ENCODE data around the gene SLC35B4.
A peak's percentile ranks its signal among the peaks of the same experiment; 100 is the strongest.

Gene SLC35B4

GRCh38 chr7:134316539-134317344, at the start of gene SLC35B4:
Gene SLC35B4 (minus strand): TSS chr7:134316930. CDS start chr7:134316751, 179 bp downstream.
- DNase-seq (ENCODE audit: low read depth in 2 of 2): peak; percentile 91 to 92

- DNase-seq (ENCODE audit: low read depth in 2 of 2): no peak
Measured at GRCh38 chr7:134366481-134366880, 49.8 kb upstream of the SLC35B4 start.

- no peak for DNase-seq (ENCODE audit: low read depth in 2 of 2)
Measured at GRCh38 chr7:134365341-134366054, 48.8 kb upstream of the SLC35B4 start.

- no peak for DNase-seq (ENCODE audit: low read depth in 2 of 2)
Measured at GRCh38 chr7:134364619-134365037, 47.9 kb upstream of the SLC35B4 start.

- no peak for DNase-seq (ENCODE audit: low read depth in 2 of 2)
Measured at GRCh38 chr7:134362587-134363483, 46.1 kb upstream of the SLC35B4 start.

GRCh38 chr7:134359787-134360432, 43.2 kb upstream of the SLC35B4 start:
- DNase-seq (ENCODE audit: low read depth in 2 of 2): no peak

- DNase-seq (ENCODE audit: low read depth in 2 of 2): no peak
Measured at GRCh38 chr7:134357486-134357885, 40.8 kb upstream of the SLC35B4 start.

GRCh38 chr7:134356421-134356936, 39.7 kb upstream of the SLC35B4 start:
- no peak for DNase-seq (ENCODE audit: low read depth in 2 of 2)

- DNase-seq (ENCODE audit: low read depth in 2 of 2): no peak
Measured at GRCh38 chr7:134355927-134356326, 39.2 kb upstream of the SLC35B4 start.

GRCh38 chr7:134355004-134355525, 38.3 kb upstream of the SLC35B4 start:
- DNase-seq (ENCODE audit: low read depth in 2 of 2): no peak

- DNase-seq (ENCODE audit: low read depth in 2 of 2): no peak
Measured at GRCh38 chr7:134353411-134353810, 36.7 kb upstream of the SLC35B4 start.

GRCh38 chr7:134351424-134351823, 34.7 kb upstream of the SLC35B4 start:
- no peak for DNase-seq (ENCODE audit: low read depth in 2 of 2)

GRCh38 chr7:134350709-134351108, 34.0 kb upstream of the SLC35B4 start:
- DNase-seq (ENCODE audit: low read depth in 2 of 2): no peak

- no peak for DNase-seq (ENCODE audit: low read depth in 2 of 2)
Measured at GRCh38 chr7:134347567-134347966, 30.8 kb upstream of the SLC35B4 start.

GRCh38 chr7:134343796-134344195, 27.1 kb upstream of the SLC35B4 start:
- DNase-seq (ENCODE audit: low read depth in 2 of 2): no peak

- no peak for DNase-seq (ENCODE audit: low read depth in 2 of 2)
Measured at GRCh38 chr7:134343136-134343535, 26.4 kb upstream of the SLC35B4 start.

- DNase-seq (ENCODE audit: low read depth in 2 of 2): no peak
Measured at GRCh38 chr7:134339475-134339874, 22.7 kb upstream of the SLC35B4 start.

- no peak for DNase-seq (ENCODE audit: low read depth in 2 of 2)
Measured at GRCh38 chr7:134337980-134338379, 21.2 kb upstream of the SLC35B4 start.

GRCh38 chr7:134334408-134334807, 17.7 kb upstream of the SLC35B4 start:
- no peak for DNase-seq (ENCODE audit: low read depth in 2 of 2)

- DNase-seq (ENCODE audit: low read depth in 2 of 2): no peak
Measured at GRCh38 chr7:134333943-134334342, 17.2 kb upstream of the SLC35B4 start.

GRCh38 chr7:134332892-134333291, 16.2 kb upstream of the SLC35B4 start:
- DNase-seq (ENCODE audit: low read depth in 2 of 2): no peak
